ENCODE data around the gene MRPS10. TPM values are rescaled to one million over a fixed set of nuclear protein-coding genes. Genes with fewer than 3 reads are reported as not detected.

Gene MRPS10
- polyA plus RNA-seq, 1 of the 3 experiments (the other 2 are of a cell fraction) = 29.8 TPM

DNA sequence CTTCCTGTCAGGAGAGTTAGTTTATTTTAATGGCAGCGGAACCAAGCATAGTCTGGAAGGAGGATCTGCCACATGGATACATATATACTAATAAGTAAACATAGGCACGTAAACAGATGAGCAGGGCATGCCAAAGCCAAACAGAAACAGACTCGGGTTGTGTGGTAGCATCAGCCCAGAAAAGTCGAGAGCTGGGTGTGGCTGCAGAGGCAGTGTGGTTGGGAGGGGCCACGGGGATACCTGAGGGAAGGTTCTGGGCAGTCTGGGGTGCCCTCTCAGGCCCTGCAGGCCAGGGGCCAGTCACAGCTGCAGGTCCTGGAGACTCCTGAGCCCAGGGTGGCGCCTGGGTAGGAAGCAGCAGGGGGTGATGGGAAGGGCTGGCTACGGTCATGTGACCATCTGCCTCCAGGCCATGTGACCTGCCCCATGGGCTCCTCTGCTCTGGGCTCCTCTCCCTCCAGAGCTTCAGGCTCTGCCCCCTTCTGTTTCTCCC lies 42.8 kb upstream of the MRPS10 start:
- H3K27ac ChIP-seq (ENCODE audit: low read depth in 2 of 2, low read length in 1 of 2) = no peak overlapping the region
- H2AFZ ChIP-seq (ENCODE audit: low read depth) = no peak overlapping the region
- peaks cover 5 to 13% of the 10 kb centered on the region in 2 experiments for H3K36me3 ChIP-seq (replicated peaks in 1 of 2; ENCODE audit: control insufficient read depth in 1 of 2, insufficient read depth in 2 of 2, low read length in 1 of 2)
- no peak for DNase-seq
- ChIA-PET CTCF (interaction anchor here (0.7 to 4.9 kb wide), 16 partner anchors 8 to 291 kb away, joined by 3 to 38 read pairs (median 4); no protein-coding TSS in a partner anchor), POLR2A (interaction anchor here (0.6 kb wide), 1 partner anchor 346 kb away, joined by 3 read pairs; no protein-coding TSS in a partner anchor)
- H3K27me3 ChIP-seq (ENCODE audit: insufficient read depth) = no peaks in the 10 kb centered on the region
- no peaks in the 10 kb centered on the region for H3F3A ChIP-seq (replicated peaks; ENCODE audit: insufficient read depth)
- TF ChIP-seq RXRA (IDR thresholded peaks at IDR 0.05; ENCODE audit: borderline replicate concordance, low read depth) = no peak
- TF ChIP-seq, protein P1, sequence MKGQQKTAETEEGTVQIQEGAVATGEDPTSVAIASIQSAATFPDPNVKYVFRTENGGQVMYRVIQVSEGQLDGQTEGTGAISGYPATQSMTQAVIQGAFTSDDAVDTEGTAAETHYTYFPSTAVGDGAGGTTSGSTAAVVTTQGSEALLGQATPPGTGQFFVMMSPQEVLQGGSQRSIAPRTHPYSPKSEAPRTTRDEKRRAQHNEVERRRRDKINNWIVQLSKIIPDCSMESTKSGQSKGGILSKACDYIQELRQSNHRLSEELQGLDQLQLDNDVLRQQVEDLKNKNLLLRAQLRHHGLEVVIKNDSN (IDR thresholded peaks at IDR 0.05; ENCODE audit: borderline replicate concordance, low read depth) = peak; percentile 62; the same call in 1 of the 2 replicates
- no peak for TF ChIP-seq CTCF (IDR thresholded peaks at IDR 0.05)
- no peaks in the 10 kb centered on the region for H3K79me2 ChIP-seq (ENCODE audit: insufficient read depth)
- no peak overlapping the region for H3K4me2 ChIP-seq
- H3K4me1 ChIP-seq (ENCODE audit: control insufficient read depth in 1 of 2, insufficient read depth in 2 of 2, low read depth in 1 of 2, low read length in 1 of 2) = peaks cover 0 to 4% of the 10 kb centered on the region in 2 experiments; a peak in 1 of 4 replicates
- WGBS (ENCODE audit: low lambda C conversion rate) = 91% methylated on average over 4 of the region's 7 CpGs
- H3K9me3 ChIP-seq = no peaks in the 10 kb centered on the region
- no peaks in the 10 kb centered on the region for H3K9me2 ChIP-seq
- no peak overlapping the region for H3K4me3 ChIP-seq (ENCODE audit: low read depth in 2 of 2, low read length in 1 of 2)
- no peaks in the 10 kb centered on the region for H4K20me1 ChIP-seq (ENCODE audit: insufficient read depth)
- no peak overlapping the region for H3K9ac ChIP-seq

GRCh38 chr6:42259841-42260395 lies 42.3 kb upstream of the MRPS10 start:
- peaks cover 9 to 13% of the 10 kb centered on the region in 2 experiments for H3K36me3 ChIP-seq (replicated peaks in 1 of 2; ENCODE audit: control insufficient read depth in 1 of 2, insufficient read depth in 2 of 2, low read length in 1 of 2)
- ChIA-PET POLR2A (no interaction called here), CTCF (interaction anchor here (0.7 to 4.9 kb wide), 13 partner anchors 9 to 292 kb away, joined by 3 to 38 read pairs (median 4); no protein-coding TSS in a partner anchor)
- no peaks in the 10 kb centered on the region for H3F3A ChIP-seq (replicated peaks; ENCODE audit: insufficient read depth)
- H3K9me2 ChIP-seq = no peaks in the 10 kb centered on the region
- TF ChIP-seq FOSL2 (IDR thresholded peaks at IDR 0.05; ENCODE audit: borderline replicate concordance, low read depth) = no peak
- no peak overlapping the region for H3K4me3 ChIP-seq (ENCODE audit: low read depth in 2 of 2, low read length in 1 of 2)
- 95% methylated on average over 7 of the region's 10 CpGs for WGBS (ENCODE audit: low lambda C conversion rate)
- peaks cover 0 to 4% of the 10 kb centered on the region in 2 experiments; a peak in 1 of 4 replicates for H3K4me1 ChIP-seq (ENCODE audit: control insufficient read depth in 1 of 2, insufficient read depth in 2 of 2, low read depth in 1 of 2, low read length in 1 of 2)
- H2AFZ ChIP-seq (ENCODE audit: low read depth) = no peak overlapping the region
- no peaks in the 10 kb centered on the region for H3K79me2 ChIP-seq (ENCODE audit: insufficient read depth)
- H3K4me2 ChIP-seq = no peak overlapping the region
- no peak overlapping the region for H3K9ac ChIP-seq
- H3K9me3 ChIP-seq = no peaks in the 10 kb centered on the region
- H4K20me1 ChIP-seq (ENCODE audit: insufficient read depth) = no peaks in the 10 kb centered on the region
- no peak overlapping the region for H3K27ac ChIP-seq (ENCODE audit: low read depth in 2 of 2, low read length in 1 of 2)
- no peak for DNase-seq
- no peaks in the 10 kb centered on the region for H3K27me3 ChIP-seq (ENCODE audit: insufficient read depth)

GRCh38 chr6:42259286-42259685 lies 41.6 kb upstream of the MRPS10 start:
- Histone ChIP-seq H3F3A (replicated peaks; ENCODE audit: insufficient read depth) (no peaks in the 10 kb centered on the region), H3K4me3 (ENCODE audit: low read depth in 2 of 2, low read length in 1 of 2) (no peak overlapping the region), H3K4me1 (ENCODE audit: control insufficient read depth in 1 of 2, insufficient read depth in 2 of 2, low read depth in 1 of 2, low read length in 1 of 2) (peaks cover 0 to 4% of the 10 kb centered on the region in 2 experiments; a peak in 1 of 4 replicates), H3K27me3 (ENCODE audit: insufficient read depth) (no peaks in the 10 kb centered on the region), H3K9ac (no peak overlapping the region), H3K4me2 (no peak overlapping the region), H3K79me2 (ENCODE audit: insufficient read depth) (no peaks in the 10 kb centered on the region), H3K36me3 (replicated peaks in 1 of 2; ENCODE audit: control insufficient read depth in 1 of 2, insufficient read depth in 2 of 2, low read length in 1 of 2) (peaks cover 15 to 18% of the 10 kb centered on the region in 2 experiments), H3K9me2 (no peaks in the 10 kb centered on the region), H3K9me3 (no peaks in the 10 kb centered on the region), H2AFZ (ENCODE audit: low read depth) (no peak overlapping the region), H4K20me1 (ENCODE audit: insufficient read depth) (no peaks in the 10 kb centered on the region), H3K27ac (ENCODE audit: low read depth in 2 of 2, low read length in 1 of 2) (no peak overlapping the region)
- TF ChIP-seq MEF2A (IDR thresholded peaks at IDR 0.05; ENCODE audit: borderline replicate concordance, low read depth) (no peak), MAX (IDR thresholded peaks at IDR 0.05; ENCODE audit: low read depth) (no peak), SIN3A (IDR thresholded peaks at IDR 0.05; ENCODE audit: borderline replicate concordance, low read depth, low read length) (no peak), TAF1 (IDR thresholded peaks at IDR 0.05; ENCODE audit: borderline replicate concordance, low read depth, low read length) (no peak), SMC3 (IDR thresholded peaks at IDR 0.05; ENCODE audit: low read depth, low read length) (no peak), FOSL2 (IDR thresholded peaks at IDR 0.05; ENCODE audit: borderline replicate concordance, low read depth) (no peak)
- 97% methylated on average over 28 of the region's 31 CpGs for WGBS (ENCODE audit: low lambda C conversion rate)
- no peak for DNase-seq
- ChIA-PET CTCF (interaction anchor here (1.5 to 4.9 kb wide), 5 partner anchors 8 to 289 kb away, joined by 3 to 38 read pairs (median 8); no protein-coding TSS in a partner anchor), POLR2A (interaction anchor here (0.6 kb wide), 1 partner anchor 37 kb away, joined by 3 read pairs; no protein-coding TSS in a partner anchor)

Measured in SK-N-SH (cell line).